Activated CD4-positive, alpha-beta T cell treated with anti-CD3 and anti-CD28 coated beads for 36 hours (primary cell): ENCODE measurements around the gene RPL32. TPM values are rescaled to one million over a fixed set of nuclear protein-coding genes. Genes with fewer than 3 reads are reported as not detected.
"Not testable (repeated sequence)": the region's sequence is repeated elsewhere in the genome, so short reads cannot be mapped to it uniquely, and the experiment has no call there.

Experiments
- ATAC-seq: fragments of 200-7000 bp; cut with Tn5 transposase; one replicate; pipeline ENCODE4 v1.10.0; 2021; ENCODE audit warnings: mild to moderate bottlenecking, moderate library complexity
- CTCF ChIA-PET: fragments of 350-600 bp; sonication (Branson Sonifier 250); formaldehyde crosslinking; loops from one replicate; lab custom pipeline; 2021; ENCODE audit warnings: antibody characterized with exemption; lab: Charles Lee
- POLR2A ChIA-PET: fragments of 350-600 bp; sonication (Branson Sonifier 250); formaldehyde crosslinking; loops from one replicate; lab custom pipeline; 2021; ENCODE audit warnings: antibody characterized with exemption, inconsistent platforms; lab: Charles Lee
- DNase-seq: peaks from one replicate; pipeline ENCODE4 v3.0.0-alpha.2; 2020
- H3K27ac Mint-ChIP-seq: one replicate; pipeline ENCODE4 v1.8.0; 2021; ENCODE audit warnings: mixed read lengths
- H3K27me3 Mint-ChIP-seq: one replicate; pipeline ENCODE4 v1.8.0; 2021; ENCODE audit warnings: mixed read lengths
- H3K36me3 Mint-ChIP-seq: one replicate; pipeline ENCODE4 v1.8.0; 2021; ENCODE audit warnings: low read depth, mixed read lengths
- H3K4me1 Mint-ChIP-seq: one replicate; pipeline ENCODE4 v1.8.0; 2021; ENCODE audit warnings: mixed read lengths
- H3K4me3 Mint-ChIP-seq: one replicate; pipeline ENCODE4 v1.8.0; 2021; ENCODE audit warnings: mild to moderate bottlenecking, moderate library complexity, mixed read lengths
- H3K9me3 Mint-ChIP-seq: one replicate; pipeline ENCODE4 v1.8.0; 2021; ENCODE audit warnings: low read depth, mixed read lengths
- intact Hi-C, 2 experiments: fragments of 100-400 bp; cut with DNase I in 1 of 2; cut with micrococcal nuclease in 1 of 2; formaldehyde crosslinking; loops; one replicate each; pipeline versions ENCODE4 v1.14.2 to v1.15.1; 2022 to 2024; cut with DNase I, micrococcal nuclease
- total RNA-seq, 2 experiments: library from RNA; stranded (reverse); gene quantifications; one replicate each; pipeline ENCODE4 v1.2.3, GENCODE V29; 2021

The RPL32 gene
- total RNA-seq, 2 experiments from 2014 or later = 2,842 to 4,727 TPM

DNA sequence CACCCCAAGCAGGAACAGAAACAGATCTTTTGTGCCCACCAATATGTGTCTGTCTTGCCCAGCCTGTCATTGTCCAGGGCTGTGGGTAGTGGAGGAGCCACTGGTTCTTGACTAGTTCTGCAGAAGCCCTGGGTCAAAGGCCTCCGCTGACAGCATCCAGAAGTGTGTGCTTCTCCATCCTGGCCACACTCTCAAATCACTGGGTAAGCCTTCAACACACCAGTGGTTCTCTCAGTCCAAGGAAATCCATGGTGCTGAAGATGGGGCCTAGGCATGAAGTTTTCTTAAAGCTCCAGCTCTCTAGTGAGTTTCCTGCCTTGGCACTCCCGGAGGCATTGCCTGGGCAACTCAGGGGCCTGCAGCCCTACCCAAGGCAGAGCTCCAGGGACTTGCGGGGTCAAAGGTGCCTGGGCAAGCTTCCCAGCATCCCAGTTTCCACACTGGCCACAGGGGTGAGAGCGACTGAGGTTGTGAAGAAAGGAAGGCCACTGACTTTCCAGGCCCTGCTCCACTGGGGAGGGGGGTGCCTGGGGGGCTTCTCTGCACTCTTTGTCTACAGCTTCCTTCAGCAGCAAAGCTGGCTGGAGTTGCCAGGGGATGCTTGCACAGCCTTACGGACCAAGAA lies 37.9 kb upstream of the RPL32 start:
- H3K9me3 Mint-ChIP-seq = no peaks in the 10 kb centered on the region
- H3K4me1 Mint-ChIP-seq = no peaks in the 10 kb centered on the region
- CTCF ChIA-PET = interaction anchor here (0.6 to 3.3 kb wide), 4 partner anchors 12 to 367 kb away, joined by 3 to 16 read pairs (median 4); no protein-coding TSS in a partner anchor
- POLR2A ChIA-PET = no interaction called here
- no peaks in the 10 kb centered on the region for H3K36me3 Mint-ChIP-seq
- no peak overlapping the region for H3K4me3 Mint-ChIP-seq
- H3K27me3 Mint-ChIP-seq = peaks cover 9% of the 10 kb centered on the region
- no peak overlapping the region for H3K27ac Mint-ChIP-seq
- ATAC-seq (no peak), DNase-seq (no peak)
- intact Hi-C loops = no loop called here

DNA sequence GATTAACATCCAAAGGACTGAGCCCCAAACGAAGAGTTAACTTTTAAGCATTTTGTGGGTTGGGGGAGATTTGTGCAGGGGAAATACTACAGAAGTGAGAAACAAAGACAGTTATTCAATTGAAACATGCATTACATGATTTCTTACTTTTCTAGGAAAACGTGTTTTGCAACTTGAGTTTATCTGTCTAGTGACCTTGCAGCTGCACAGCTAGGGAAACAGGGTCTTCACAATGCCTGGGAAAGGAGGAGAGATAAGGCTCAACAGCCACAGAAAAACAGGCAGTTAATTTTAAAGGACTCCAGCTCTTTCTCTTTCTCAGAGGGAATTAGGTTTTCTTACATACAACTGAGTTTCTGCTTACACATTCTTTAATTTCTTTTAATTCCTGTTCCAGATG lies 37.4 kb upstream of the RPL32 start:
- H3K27ac Mint-ChIP-seq, H3K27me3 Mint-ChIP-seq, intact Hi-C loops, H3K9me3 Mint-ChIP-seq, ATAC-seq, H3K36me3 Mint-ChIP-seq, POLR2A ChIA-PET, H3K4me3 Mint-ChIP-seq, H3K4me1 Mint-ChIP-seq, DNase-seq: not testable (repeated sequence)
- CTCF ChIA-PET = interaction anchor here (2.0 to 3.3 kb wide), 2 partner anchors 8 to 13 kb away, joined by 9 to 16 read pairs; no protein-coding TSS in a partner anchor

DNA sequence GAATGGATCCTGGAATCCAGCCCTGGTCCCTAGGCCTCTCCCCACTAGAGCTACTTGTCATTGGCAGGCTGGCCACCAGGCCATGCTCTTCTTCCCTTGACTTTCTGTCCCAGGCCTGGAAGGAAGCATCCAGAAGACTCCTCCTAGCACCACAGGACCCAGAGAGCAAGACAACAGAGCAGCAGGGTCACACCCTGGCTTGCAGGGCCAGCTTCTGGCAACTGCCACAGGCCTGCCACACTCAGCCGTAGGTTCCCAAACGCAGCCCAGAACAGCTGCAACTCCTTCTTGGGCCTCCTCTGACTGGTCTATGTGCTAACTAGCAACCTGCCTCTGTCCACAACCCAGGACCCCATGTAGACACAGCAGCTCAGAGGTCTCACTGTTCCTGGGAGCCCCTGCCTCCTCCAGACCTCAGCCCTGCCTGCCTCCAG lies 36.8 kb upstream of the RPL32 start:
- Mint-ChIP-seq H3K4me1 (no peaks in the 10 kb centered on the region), H3K9me3 (no peaks in the 10 kb centered on the region), H3K36me3 (no peaks in the 10 kb centered on the region), H3K4me3 (no peak overlapping the region), H3K27ac (no peak overlapping the region), H3K27me3 (peaks cover 9% of the 10 kb centered on the region)
- no peak for ATAC-seq
- CTCF ChIA-PET = interaction anchor here (1.2 to 3.3 kb wide), 3 partner anchors 9 to 13 kb away, joined by 3 to 16 read pairs (median 9); no protein-coding TSS in a partner anchor
- POLR2A ChIA-PET = interaction anchor here (0.7 kb wide), 2 partner anchors 69 to 533 kb away, joined by 3 read pairs; no protein-coding TSS in a partner anchor
- intact Hi-C loops = no loop called here
- no peak for DNase-seq

DNA sequence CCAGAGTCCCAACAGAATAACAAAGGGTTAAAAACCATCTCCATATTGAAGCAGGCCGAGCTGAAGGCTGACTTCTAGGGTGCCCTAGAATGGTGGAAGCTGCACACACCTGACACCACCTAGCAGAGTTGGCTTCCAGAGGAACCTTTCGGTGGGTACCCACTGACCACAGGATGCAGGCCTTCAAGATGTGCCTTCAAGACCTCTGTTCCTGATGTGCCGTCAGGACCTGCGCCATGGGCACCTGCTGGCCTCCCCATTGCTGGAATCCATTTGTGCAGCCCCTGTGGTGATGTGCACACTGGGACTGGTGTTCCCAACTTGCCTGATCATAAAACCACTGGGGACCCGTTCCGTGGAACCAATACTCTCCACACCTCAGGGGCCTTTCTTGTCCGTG lies 35.7 kb upstream of the RPL32 start:
- ATAC-seq (no peak), DNase-seq (no peak)
- H3K36me3 Mint-ChIP-seq = no peaks in the 10 kb centered on the region
- POLR2A ChIA-PET = no interaction called here
- no peaks in the 10 kb centered on the region for H3K4me1 Mint-ChIP-seq
- no peaks in the 10 kb centered on the region for H3K9me3 Mint-ChIP-seq
- H3K27me3 Mint-ChIP-seq = peaks cover 9% of the 10 kb centered on the region
- no peak overlapping the region for H3K4me3 Mint-ChIP-seq
- intact Hi-C loops = no loop called here
- CTCF ChIA-PET = interaction anchor here (0.6 to 2.0 kb wide), 3 partner anchors 9 to 10 kb away, joined by 3 to 9 read pairs (median 3); no protein-coding TSS in a partner anchor
- no peak overlapping the region for H3K27ac Mint-ChIP-seq

DNA sequence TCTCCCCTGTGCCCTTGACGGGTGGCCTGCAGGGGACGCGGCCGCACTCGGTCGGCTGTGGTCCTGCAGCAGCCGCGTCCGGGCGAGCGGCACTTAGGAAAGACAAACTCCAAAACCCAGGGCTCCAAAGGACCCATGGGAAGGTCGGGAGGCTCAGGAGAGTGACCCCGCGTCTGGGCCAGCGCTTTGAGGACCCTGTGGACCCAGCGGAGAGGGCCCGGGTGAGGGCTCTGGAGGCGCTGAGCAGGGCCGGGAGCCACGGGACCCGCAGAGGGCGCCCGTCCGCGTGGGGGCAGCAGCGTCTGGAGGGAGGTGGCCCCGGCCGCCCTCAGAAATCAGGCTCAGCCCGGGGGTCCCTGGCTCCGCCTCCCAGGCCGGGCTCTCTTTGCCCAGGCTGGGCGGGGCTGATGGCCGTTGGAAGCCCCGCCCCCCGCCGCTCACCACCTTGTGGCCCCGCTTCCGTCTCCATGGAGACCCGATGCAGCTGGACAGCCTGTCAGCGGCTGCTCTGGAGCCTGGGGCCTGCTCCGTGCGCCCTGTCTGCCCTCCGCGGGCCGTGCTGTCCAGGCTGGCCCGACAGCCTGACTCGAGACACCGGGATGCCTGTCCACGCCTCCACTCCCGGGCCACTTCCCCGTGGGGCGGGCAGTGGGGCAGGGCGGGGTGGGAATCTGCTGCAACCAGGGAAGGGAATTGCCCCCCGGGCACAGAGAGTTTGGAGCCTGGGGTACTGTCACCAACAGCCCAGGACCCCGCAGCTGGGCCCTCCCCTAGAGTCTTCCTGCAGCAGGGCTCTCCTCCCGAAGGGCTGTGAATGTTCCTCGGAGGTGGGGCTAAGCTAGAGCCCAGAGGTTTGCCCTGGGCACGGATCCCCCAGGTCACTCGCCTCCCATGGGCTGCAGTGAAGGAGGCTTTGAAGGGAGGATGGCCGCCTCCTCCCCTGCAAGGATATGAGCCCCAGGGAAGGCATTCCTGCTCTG lies 34.8 kb upstream of the RPL32 start:
- Mint-ChIP-seq H3K36me3 (no peaks in the 10 kb centered on the region), H3K9me3 (no peaks in the 10 kb centered on the region), H3K4me3 (no peak overlapping the region), H3K27ac (no peak overlapping the region), H3K27me3 (peaks cover 9% of the 10 kb centered on the region), H3K4me1 (no peaks in the 10 kb centered on the region)
- peak; percentile 68 for ATAC-seq
- DNase-seq = peak; percentile 41
- intact Hi-C loops = no loop called here
- CTCF ChIA-PET = interaction anchor here (2.0 kb wide), 1 partner anchor 11 kb away, joined by 9 read pairs; no protein-coding TSS in a partner anchor
- POLR2A ChIA-PET = no interaction called here

DNA sequence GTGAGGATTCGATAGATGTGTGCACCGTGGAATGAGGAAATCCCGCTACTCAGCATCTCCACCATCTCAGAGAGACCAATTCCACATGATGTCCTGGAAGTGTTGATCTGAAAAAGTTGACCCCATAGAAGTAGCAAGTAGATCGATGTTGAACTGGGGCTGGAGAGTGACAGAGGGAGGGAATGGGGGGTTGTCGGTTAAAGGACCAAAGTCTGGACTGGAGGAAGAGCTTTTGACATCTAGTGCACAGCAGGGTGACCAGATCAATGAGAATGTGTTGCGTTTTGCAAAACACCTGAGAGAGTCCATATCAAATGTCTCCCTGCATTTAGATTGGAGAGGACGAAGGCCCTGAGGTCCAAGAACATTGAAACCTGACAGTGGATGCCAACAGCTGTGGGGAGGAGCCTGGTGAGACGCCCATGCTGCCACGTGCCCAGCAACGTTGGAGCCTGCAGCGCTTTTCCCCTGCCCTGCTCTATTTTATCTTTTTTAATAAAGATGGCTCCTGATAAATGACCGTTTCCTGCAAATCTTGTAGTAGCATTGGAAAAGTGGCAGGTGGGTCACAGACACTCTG lies 30.1 kb upstream of the RPL32 start:
- ChIA-PET CTCF (no interaction called here), POLR2A (no interaction called here)
- DNase-seq = no peak
- no peaks in the 10 kb centered on the region for H3K9me3 Mint-ChIP-seq
- H3K4me3 Mint-ChIP-seq = no peak overlapping the region
- H3K27ac Mint-ChIP-seq = no peak overlapping the region
- no peaks in the 10 kb centered on the region for H3K36me3 Mint-ChIP-seq
- intact Hi-C loops = no loop called here
- peaks cover 17% of the 10 kb centered on the region for H3K27me3 Mint-ChIP-seq
- ATAC-seq = no peak
- H3K4me1 Mint-ChIP-seq = peaks cover 9% of the 10 kb centered on the region

DNA sequence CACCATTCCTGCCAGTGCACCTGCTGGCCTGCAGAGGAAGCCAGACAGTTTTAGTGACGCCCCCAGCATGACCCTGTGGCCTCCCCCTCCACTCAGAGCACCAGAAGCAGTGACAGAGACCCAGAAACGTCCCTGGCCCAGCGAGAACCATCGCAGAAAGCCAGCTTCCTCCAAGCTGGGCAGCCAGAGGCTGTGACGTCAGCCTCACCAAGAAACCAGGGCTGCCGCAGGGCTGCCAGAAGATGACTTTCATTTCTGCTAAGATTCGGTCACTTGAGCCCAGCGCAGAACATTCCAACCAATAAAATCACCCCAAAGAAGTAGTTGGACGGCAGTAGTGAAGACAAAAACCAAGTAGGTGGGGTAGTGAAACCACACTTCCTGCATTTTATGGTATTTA lies 29.6 kb upstream of the RPL32 start:
- H3K27me3 Mint-ChIP-seq = peaks cover 17% of the 10 kb centered on the region
- intact Hi-C loops = no loop called here
- peaks cover 9% of the 10 kb centered on the region for H3K4me1 Mint-ChIP-seq
- POLR2A ChIA-PET = no interaction called here
- CTCF ChIA-PET = interaction anchor here (0.7 to 1.3 kb wide), 3 partner anchors 29 to 63 kb away, joined by 3 to 5 read pairs (median 3); partner anchors contain the start of gene RPL32
- H3K36me3 Mint-ChIP-seq = no peaks in the 10 kb centered on the region
- H3K27ac Mint-ChIP-seq = no peak overlapping the region
- ATAC-seq (no peak), DNase-seq (no peak)
- no peaks in the 10 kb centered on the region for H3K9me3 Mint-ChIP-seq
- no peak overlapping the region for H3K4me3 Mint-ChIP-seq

DNA sequence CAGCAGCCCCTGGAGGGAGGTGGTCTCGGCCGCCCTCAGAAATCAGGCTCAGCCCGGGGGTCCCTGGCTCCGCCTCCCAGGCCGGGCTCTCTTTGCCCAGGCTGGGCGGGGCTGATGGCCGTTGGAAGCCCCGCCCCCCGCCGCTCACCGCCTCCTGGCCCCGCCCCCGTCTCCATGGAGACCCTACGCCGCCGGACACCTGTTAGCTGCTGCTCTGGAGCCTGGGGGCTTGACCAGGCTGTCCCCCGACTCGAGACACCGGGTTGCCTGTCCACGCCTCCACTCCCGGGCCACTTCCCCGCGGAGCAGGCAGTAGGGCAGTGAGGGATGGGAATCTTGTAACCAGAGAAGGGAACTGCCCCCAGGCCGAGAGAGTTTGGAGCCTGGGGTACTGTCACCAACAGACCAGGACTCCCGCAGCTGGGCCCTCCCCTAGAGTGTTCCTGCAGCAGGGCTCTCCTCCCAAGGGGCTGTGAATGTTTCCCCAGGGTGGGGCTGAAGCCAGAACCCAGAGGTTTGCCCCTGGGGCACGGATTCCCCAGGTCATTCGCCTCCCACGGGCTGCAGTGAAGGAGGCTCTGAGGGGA lies 27.8 kb upstream of the RPL32 start:
- Mint-ChIP-seq H3K27ac (no peak overlapping the region), H3K4me3 (no peak overlapping the region), H3K9me3 (peaks cover 4% of the 10 kb centered on the region), H3K27me3 (peaks cover 8% of the 10 kb centered on the region), H3K36me3 (no peaks in the 10 kb centered on the region), H3K4me1 (peaks cover 9% of the 10 kb centered on the region)
- POLR2A ChIA-PET = no interaction called here
- CTCF ChIA-PET = interaction anchor here (0.7 to 1.8 kb wide), 3 partner anchors 9 to 22 kb away, joined by 3 to 9 read pairs (median 5); no protein-coding TSS in a partner anchor
- DNase-seq (peak; percentile 68), ATAC-seq (peak; percentile 50)
- intact Hi-C loops = loop anchor here in 1 of 2 experiments (2.0 kb wide), 1 partner anchor 126 kb away; no protein-coding TSS in a partner anchor

DNA sequence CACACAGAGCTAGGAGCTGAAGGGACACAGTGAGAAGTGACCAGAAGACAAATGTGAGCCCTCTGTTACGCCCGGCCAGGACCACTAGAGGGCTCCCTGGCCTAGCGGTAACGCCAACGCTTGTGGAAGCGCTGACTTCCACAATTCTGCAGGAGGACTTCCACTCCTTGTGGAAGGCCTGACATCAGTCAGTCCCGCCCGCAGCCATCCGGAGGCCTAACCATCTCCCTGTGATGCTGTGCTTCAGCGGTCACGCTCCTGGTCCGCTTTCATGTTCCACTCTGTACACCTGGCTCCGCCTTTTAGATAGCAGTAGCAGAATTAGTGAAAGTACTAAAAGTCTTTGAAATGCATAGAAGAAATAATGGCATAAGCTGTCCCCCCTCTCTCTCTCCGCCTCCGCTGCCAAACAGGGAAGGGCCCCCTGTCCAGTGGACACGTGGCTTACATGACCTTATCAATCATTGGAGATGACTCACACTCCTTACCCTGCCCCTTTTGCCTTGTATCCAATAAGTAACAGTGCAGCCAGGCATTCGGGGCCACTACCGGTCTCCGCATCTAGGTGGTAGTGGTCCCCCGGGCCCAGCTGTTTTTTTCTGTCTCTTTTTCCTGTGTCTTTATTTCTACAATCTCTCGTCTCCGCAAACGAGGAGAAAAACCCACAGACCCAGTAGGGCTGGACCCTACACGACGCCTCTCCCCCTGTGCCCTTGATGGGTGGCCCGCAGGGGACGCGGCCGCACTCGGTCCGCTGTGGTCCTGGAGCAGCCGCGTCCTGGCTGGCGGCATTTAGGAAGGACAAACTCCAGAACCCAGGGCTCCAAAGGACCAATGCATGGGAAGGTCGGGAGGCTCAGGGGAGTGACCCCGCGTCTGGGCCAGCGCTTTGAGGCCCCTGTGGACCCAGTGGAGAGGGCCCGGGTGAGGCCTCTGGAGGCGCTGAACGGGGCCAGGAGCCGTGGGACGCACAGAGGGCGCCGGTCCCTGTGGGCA lies 27.0 kb upstream of the RPL32 start:
- peaks cover 9% of the 10 kb centered on the region for H3K4me1 Mint-ChIP-seq
- intact Hi-C loops = loop anchor here (1.0 to 2.0 kb wide), 6 partner anchors 24 to 126 kb away; partner anchors contain the start of gene RPL32 (in 1 of the 2)
- DNase-seq (peak; percentile 79), ATAC-seq (peak; percentile 88)
- no peaks in the 10 kb centered on the region for H3K36me3 Mint-ChIP-seq
- peak overlapping the region; percentile 71 for H3K27ac Mint-ChIP-seq
- peak overlapping the region; percentile 72 for H3K4me3 Mint-ChIP-seq
- ChIA-PET POLR2A (interaction anchor here (0.6 kb wide), 1 partner anchor 56 kb away, joined by 3 read pairs; no protein-coding TSS in a partner anchor), CTCF (interaction anchor here (0.8 to 1.8 kb wide), 11 partner anchors 9 to 733 kb away, joined by 3 to 9 read pairs (median 4); partner anchors contain the start of gene RPL32)
- peaks cover 8% of the 10 kb centered on the region for H3K27me3 Mint-ChIP-seq
- peaks cover 4% of the 10 kb centered on the region for H3K9me3 Mint-ChIP-seq

DNA sequence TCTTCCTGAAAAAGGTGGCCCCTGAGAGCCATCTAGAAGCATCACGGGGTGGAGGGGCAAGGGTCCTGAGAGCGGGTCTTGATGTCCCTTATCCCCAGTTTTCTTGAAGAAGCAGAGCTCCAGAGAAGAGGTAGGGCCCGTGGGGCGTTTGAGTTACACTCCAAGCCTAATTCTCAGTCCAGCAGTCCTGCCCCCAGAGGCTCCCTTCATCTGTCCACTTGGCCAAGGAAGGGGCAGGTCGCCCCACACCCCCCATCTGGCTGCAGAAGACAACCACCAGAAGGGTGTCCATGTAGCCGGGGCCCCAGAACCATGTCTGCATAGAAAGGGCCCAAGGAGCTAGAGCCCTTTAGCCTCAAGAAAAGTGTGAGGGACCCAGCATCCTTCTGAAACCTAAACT lies 25.5 kb upstream of the RPL32 start:
- Mint-ChIP-seq H3K9me3 (peaks cover 4% of the 10 kb centered on the region), H3K4me1 (peaks cover 9% of the 10 kb centered on the region), H3K36me3 (no peaks in the 10 kb centered on the region), H3K4me3 (no peak overlapping the region), H3K27me3 (peaks cover 8% of the 10 kb centered on the region), H3K27ac (no peak overlapping the region)
- DNase-seq (no peak), ATAC-seq (no peak)
- POLR2A ChIA-PET = no interaction called here
- CTCF ChIA-PET = interaction anchor here (0.6 to 1.5 kb wide), 2 partner anchors 11 to 25 kb away, joined by 3 read pairs; no protein-coding TSS in a partner anchor
- intact Hi-C loops = no loop called here
